Breast epithelium (tissue), 4 donors: ENCODE results near the gene NEDD4L. TPM values are rescaled to one million over a fixed set of nuclear protein-coding genes. Genes with fewer than 3 reads are reported as not detected.

ENCODE experiments used
- DNase-seq, 2 donors: peaks; one replicate each; pipeline ENCODE4 v3.0.0-alpha.2; 2019; ENCODE audit warnings: low spot score in 2 of 2
- H3K27ac ChIP-seq, 2 donors: fragments of 200-600 bp; sonication (generic) in 1 of 2; one replicate each; pipeline ENCODE4 v1.5.1; 2016 to 2019; ENCODE audit warnings: mild to moderate bottlenecking in 1 of 2
- H3K27me3 ChIP-seq, 2 donors: fragments of 200-600 bp; sonication (generic) in 1 of 2; one replicate each; pipeline versions ENCODE4 v1.5.1 to v1.6.0; 2017 to 2019; ENCODE audit warnings: control low read depth in 1 of 2, mild to moderate bottlenecking in 1 of 2
- H3K36me3 ChIP-seq: fragments of 200-600 bp; one replicate; pipeline ENCODE4 v1.5.1; 2019
- H3K4me1 ChIP-seq, 2 donors: fragments of 200-600 bp; sonication (generic); one replicate each; pipeline ENCODE4 v1.5.1; 2016 to 2019; ENCODE audit warnings: control low read depth in 1 of 2
- H3K4me3 ChIP-seq, 3 donors: fragments of 200-600 bp; sonication (generic); 1 replicate in 2 of 3; 2 replicates in 1 of 3; pipeline ENCODE4 v1.5.1; 2016 to 2019; ENCODE audit warnings: mild to moderate bottlenecking in 3 of 3, moderate library complexity in 2 of 3
- H3K9me3 ChIP-seq, 2 donors: fragments of 200-600 bp; sonication (generic) in 1 of 2; one replicate each; pipeline ENCODE4 v1.5.1; 2016 to 2019; ENCODE audit warnings: control low read depth in 1 of 2
- POLR2A ChIP-seq: fragments of 450-650 bp; IDR thresholded peaks from one replicate; pipeline ENCODE4 v1.6.1; 2016; ENCODE audit warnings: antibody characterized with exemption, mild to moderate bottlenecking, moderate library complexity
- POLR2AphosphoS5 ChIP-seq, 3 donors: sonication (generic); formaldehyde crosslinking; IDR thresholded peaks; one replicate each; pipeline ENCODE4 v1.6.1; 2017; ENCODE audit warnings: antibody characterized with exemption in 3 of 3
- intact Hi-C: fragments of 100-400 bp; cut with DNase I; formaldehyde crosslinking; loops from one replicate; pipeline ENCODE4 v1.15.1; 2023; ENCODE audit warnings: low total_unique reads
- total RNA-seq, 3 donors: library from RNA; depleted of rRNA; stranded (reverse); fragments of >200 nt; gene quantifications; one replicate each; pipeline ENCODE4 v1.1.0, GENCODE V29; 2016
- TF ChIP-seq, protein P1 (sequence below), 3 donors: fragments of 450-650 bp; IDR thresholded peaks; one replicate each; pipeline ENCODE4 v1.5.1; 2016 to 2017; ENCODE audit warnings: antibody characterized with exemption in 3 of 3, mild to moderate bottlenecking in 3 of 3, moderate library complexity in 3 of 3

The NEDD4L gene
- total RNA-seq, 3 donors from 2014 or later = 26.2 to 162 (median 106) TPM

DNA sequence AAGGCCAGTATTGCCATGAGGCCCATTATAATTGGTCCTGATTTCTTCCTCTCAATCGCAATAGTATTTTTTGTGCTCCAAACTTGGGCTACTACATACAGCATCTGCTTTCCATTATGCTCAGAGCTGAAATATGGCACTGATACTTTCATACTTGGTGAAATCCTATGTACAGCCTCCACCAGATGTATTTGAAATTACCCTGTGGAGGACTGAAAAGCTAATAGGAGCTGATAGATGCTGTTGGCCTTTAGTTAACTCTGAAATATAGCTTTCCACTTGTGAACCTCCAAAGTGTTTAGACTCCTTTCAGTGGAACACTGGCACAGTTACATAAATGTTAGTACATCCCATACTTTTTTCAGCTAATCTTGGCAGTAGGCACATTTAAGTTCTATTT, 205.7 kb downstream of the NEDD4L start:
- intact Hi-C loops = no loop called here
- Histone ChIP-seq H3K27ac (no peak overlapping the region), H3K27me3 (no peaks in the 10 kb centered on the region), H3K36me3 (no peaks in the 10 kb centered on the region), H3K4me3 (no peak overlapping the region), H3K4me1 (peaks cover 0 to 6% of the 10 kb centered on the region in 2 donors), H3K9me3 (no peaks in the 10 kb centered on the region)
- DNase-seq = no peak
- TF ChIP-seq, protein P1, sequence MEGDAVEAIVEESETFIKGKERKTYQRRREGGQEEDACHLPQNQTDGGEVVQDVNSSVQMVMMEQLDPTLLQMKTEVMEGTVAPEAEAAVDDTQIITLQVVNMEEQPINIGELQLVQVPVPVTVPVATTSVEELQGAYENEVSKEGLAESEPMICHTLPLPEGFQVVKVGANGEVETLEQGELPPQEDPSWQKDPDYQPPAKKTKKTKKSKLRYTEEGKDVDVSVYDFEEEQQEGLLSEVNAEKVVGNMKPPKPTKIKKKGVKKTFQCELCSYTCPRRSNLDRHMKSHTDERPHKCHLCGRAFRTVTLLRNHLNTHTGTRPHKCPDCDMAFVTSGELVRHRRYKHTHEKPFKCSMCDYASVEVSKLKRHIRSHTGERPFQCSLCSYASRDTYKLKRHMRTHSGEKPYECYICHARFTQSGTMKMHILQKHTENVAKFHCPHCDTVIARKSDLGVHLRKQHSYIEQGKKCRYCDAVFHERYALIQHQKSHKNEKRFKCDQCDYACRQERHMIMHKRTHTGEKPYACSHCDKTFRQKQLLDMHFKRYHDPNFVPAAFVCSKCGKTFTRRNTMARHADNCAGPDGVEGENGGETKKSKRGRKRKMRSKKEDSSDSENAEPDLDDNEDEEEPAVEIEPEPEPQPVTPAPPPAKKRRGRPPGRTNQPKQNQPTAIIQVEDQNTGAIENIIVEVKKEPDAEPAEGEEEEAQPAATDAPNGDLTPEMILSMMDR (IDR thresholded peaks at IDR 0.05) = no peak
- no peak for TF ChIP-seq POLR2A
- TF ChIP-seq POLR2AphosphoS5 (IDR thresholded peaks at IDR 0.05) = no peak

- Histone ChIP-seq H3K36me3 (peaks cover 6% of the 10 kb centered on the region), H3K4me1 (peaks cover 0 to 6% of the 10 kb centered on the region in 2 donors), H3K27me3 (no peaks in the 10 kb centered on the region), H3K9me3 (no peaks in the 10 kb centered on the region), H3K4me3 (no peak overlapping the region), H3K27ac (no peak overlapping the region)
- TF ChIP-seq, protein P1 (IDR thresholded peaks at IDR 0.05) = no peak
- TF ChIP-seq POLR2A (no peak), POLR2AphosphoS5 (IDR thresholded peaks at IDR 0.05) (no peak)
- intact Hi-C loops = no loop called here
- DNase-seq = no peak
Observed at GRCh38 chr18:58251416-58251815, 207.4 kb downstream of the NEDD4L start.

DNA sequence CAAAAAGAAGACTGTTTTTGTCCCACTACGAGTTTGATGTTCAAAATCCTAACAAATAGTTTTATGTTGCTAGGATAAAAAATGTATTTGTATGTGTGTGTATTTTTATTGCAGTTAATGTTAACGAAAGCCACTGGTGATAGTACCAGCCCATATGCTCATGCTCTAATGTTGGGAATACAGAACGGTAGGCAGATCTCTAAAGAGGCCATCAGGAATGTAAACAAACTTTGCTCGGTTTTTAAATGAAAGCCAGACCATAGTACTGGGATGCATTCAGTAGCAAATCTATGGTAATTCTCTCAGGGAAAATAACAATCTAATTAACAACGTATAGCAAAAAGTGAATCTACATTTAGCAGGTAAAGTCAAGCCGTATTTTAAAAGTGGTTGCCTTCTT, 208.1 kb downstream of the NEDD4L start:
- no peak for DNase-seq
- Histone ChIP-seq H3K27me3 (no peaks in the 10 kb centered on the region), H3K4me1 (peaks cover 0 to under 1% of the 10 kb centered on the region in 2 donors), H3K4me3 (no peak overlapping the region), H3K36me3 (peaks cover 7% of the 10 kb centered on the region), H3K9me3 (no peaks in the 10 kb centered on the region), H3K27ac (no peak overlapping the region)
- no peak for TF ChIP-seq POLR2A
- intact Hi-C loops = no loop called here

- H3K36me3 ChIP-seq = peaks cover 7% of the 10 kb centered on the region
- intact Hi-C loops = no loop called here
- H3K27ac ChIP-seq = no peak overlapping the region
- DNase-seq = no peak
- H3K27me3 ChIP-seq = no peaks in the 10 kb centered on the region
- TF ChIP-seq, protein P1 (IDR thresholded peaks at IDR 0.05) = no peak
- TF ChIP-seq POLR2A = no peak
- TF ChIP-seq POLR2AphosphoS5 (IDR thresholded peaks at IDR 0.05) = no peak
- no peak overlapping the region for H3K4me3 ChIP-seq
- no peaks in the 10 kb centered on the region for H3K9me3 ChIP-seq
- no peaks in the 10 kb centered on the region for H3K4me1 ChIP-seq
Observed at GRCh38 chr18:58253318-58253717, 209.3 kb downstream of the NEDD4L start.

DNA sequence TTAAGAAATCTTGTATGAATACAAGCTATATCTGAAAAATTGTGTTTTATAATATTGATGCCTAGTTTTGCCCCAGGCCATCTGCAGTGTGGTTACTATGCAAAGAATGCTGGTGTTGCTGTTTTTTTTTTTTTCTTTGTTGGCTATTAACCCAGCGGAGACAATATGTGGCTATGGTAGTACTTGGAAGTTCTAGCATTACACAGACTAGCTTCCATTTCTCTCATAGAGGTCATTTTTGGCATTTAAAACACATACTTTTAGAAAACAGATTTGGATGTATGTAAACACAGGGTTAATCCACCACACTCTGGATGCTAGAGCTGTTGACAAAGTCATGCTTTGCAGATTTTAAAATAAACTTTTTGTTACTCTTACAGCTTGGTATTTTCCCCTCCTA, 209.8 kb downstream of the NEDD4L start:
- intact Hi-C loops = no loop called here
- H3K27me3 ChIP-seq = no peaks in the 10 kb centered on the region
- DNase-seq = no peak
- TF ChIP-seq, protein P1 (IDR thresholded peaks at IDR 0.05) = no peak
- TF ChIP-seq POLR2A (no peak), POLR2AphosphoS5 (IDR thresholded peaks at IDR 0.05) (no peak)
- no peak overlapping the region for H3K27ac ChIP-seq
- peaks cover 7% of the 10 kb centered on the region for H3K36me3 ChIP-seq
- no peaks in the 10 kb centered on the region for H3K4me1 ChIP-seq
- H3K9me3 ChIP-seq = no peaks in the 10 kb centered on the region
- no peak overlapping the region for H3K4me3 ChIP-seq
